Peyer's patch (tissue), 4 donors: ENCODE measurements around the gene HGD. TPM values are rescaled to one million over a fixed set of nuclear protein-coding genes. Genes with fewer than 3 reads are reported as not detected.
"Not testable (repeated sequence)": the region's sequence is repeated elsewhere in the genome, so short reads cannot be mapped to it uniquely, and the experiment has no call there.

Source experiments
- DNase-seq, 3 donors: peaks; one replicate each; pipeline ENCODE4 v3.0.0-alpha.2; 2017 to 2019
- H3K27ac ChIP-seq, 4 donors: fragments of 200-600 bp; sonication (generic); one replicate each; pipeline ENCODE4 v1.5.1; 2016 to 2019
- H3K27me3 ChIP-seq, 2 donors: fragments of 200-600 bp; sonication (generic); one replicate each; pipeline ENCODE4 v1.5.1; 2019
- H3K36me3 ChIP-seq, 3 donors: fragments of 200-600 bp; sonication (generic); one replicate each; pipeline ENCODE4 v1.5.1; 2016 to 2019
- H3K4me1 ChIP-seq, 4 donors: fragments of 200-600 bp; sonication (generic); one replicate each; pipeline ENCODE4 v1.5.1; 2016 to 2019
- H3K4me3 ChIP-seq, 4 donors: fragments of 200-600 bp; sonication (generic); 1 replicate in 3 of 4; 2 replicates in 1 of 4; pipeline ENCODE4 v1.5.1; 2016 to 2019; ENCODE audit warnings: mild to moderate bottlenecking in 1 of 4
- H3K9me3 ChIP-seq, 4 donors: fragments of 200-600 bp; sonication (generic); one replicate each; pipeline ENCODE4 v1.5.1; 2016 to 2019; ENCODE audit warnings: mild to moderate bottlenecking in 1 of 4
- POLR2A ChIP-seq, 2 donors: fragments of 450-650 bp; IDR thresholded peaks; one replicate each; pipeline ENCODE4 v1.5.1; 2017; ENCODE audit warnings: antibody characterized with exemption in 2 of 2, mild to moderate bottlenecking in 2 of 2, moderate library complexity in 2 of 2
- total RNA-seq, 4 donors: library from RNA; depleted of rRNA; stranded (reverse); fragments of >200 nt; gene quantifications; one replicate each; pipeline ENCODE4 v1.1.0, GENCODE V29; 2016
- TF ChIP-seq, protein P1 (sequence below), 6 experiments: fragments of 450-650 bp in 4 of 6; fragments of 200-600 bp in 2 of 6; sonication (generic) in 1 of 6; IDR thresholded peaks; one replicate each; pipeline ENCODE4 v1.5.1; 2017 to 2019; ENCODE audit warnings: antibody characterized with exemption in 6 of 6, mild to moderate bottlenecking in 3 of 6, moderate library complexity in 1 of 6

HGD gene
- total RNA-seq, 4 donors from 2014 or later = 14.9 to 140 (median 99.8) TPM

GRCh38 chr3:120625159-120625586 lies 56.9 kb downstream of the HGD start:
- peaks cover 0 to 5% (median 0%) of the 10 kb centered on the region in 3 donors for H3K36me3 ChIP-seq
- H3K27me3 ChIP-seq = no peaks in the 10 kb centered on the region
- H3K27ac ChIP-seq = no peak overlapping the region
- H3K9me3 ChIP-seq = peaks cover 0 to 11% (median 5%) of the 10 kb centered on the region in 4 donors
- H3K4me3 ChIP-seq = no peak overlapping the region
- no peak for DNase-seq
- TF ChIP-seq, protein P1, sequence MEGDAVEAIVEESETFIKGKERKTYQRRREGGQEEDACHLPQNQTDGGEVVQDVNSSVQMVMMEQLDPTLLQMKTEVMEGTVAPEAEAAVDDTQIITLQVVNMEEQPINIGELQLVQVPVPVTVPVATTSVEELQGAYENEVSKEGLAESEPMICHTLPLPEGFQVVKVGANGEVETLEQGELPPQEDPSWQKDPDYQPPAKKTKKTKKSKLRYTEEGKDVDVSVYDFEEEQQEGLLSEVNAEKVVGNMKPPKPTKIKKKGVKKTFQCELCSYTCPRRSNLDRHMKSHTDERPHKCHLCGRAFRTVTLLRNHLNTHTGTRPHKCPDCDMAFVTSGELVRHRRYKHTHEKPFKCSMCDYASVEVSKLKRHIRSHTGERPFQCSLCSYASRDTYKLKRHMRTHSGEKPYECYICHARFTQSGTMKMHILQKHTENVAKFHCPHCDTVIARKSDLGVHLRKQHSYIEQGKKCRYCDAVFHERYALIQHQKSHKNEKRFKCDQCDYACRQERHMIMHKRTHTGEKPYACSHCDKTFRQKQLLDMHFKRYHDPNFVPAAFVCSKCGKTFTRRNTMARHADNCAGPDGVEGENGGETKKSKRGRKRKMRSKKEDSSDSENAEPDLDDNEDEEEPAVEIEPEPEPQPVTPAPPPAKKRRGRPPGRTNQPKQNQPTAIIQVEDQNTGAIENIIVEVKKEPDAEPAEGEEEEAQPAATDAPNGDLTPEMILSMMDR (IDR thresholded peaks at IDR 0.05) = no peak
- TF ChIP-seq POLR2A (IDR thresholded peaks at IDR 0.05) = no peak
- no peaks in the 10 kb centered on the region for H3K4me1 ChIP-seq

GRCh38 chr3:120623727-120624093 lies 58.3 kb downstream of the HGD start:
- TF ChIP-seq, protein P1 (IDR thresholded peaks at IDR 0.05) = no peak
- no peak for TF ChIP-seq POLR2A (IDR thresholded peaks at IDR 0.05)

DNA sequence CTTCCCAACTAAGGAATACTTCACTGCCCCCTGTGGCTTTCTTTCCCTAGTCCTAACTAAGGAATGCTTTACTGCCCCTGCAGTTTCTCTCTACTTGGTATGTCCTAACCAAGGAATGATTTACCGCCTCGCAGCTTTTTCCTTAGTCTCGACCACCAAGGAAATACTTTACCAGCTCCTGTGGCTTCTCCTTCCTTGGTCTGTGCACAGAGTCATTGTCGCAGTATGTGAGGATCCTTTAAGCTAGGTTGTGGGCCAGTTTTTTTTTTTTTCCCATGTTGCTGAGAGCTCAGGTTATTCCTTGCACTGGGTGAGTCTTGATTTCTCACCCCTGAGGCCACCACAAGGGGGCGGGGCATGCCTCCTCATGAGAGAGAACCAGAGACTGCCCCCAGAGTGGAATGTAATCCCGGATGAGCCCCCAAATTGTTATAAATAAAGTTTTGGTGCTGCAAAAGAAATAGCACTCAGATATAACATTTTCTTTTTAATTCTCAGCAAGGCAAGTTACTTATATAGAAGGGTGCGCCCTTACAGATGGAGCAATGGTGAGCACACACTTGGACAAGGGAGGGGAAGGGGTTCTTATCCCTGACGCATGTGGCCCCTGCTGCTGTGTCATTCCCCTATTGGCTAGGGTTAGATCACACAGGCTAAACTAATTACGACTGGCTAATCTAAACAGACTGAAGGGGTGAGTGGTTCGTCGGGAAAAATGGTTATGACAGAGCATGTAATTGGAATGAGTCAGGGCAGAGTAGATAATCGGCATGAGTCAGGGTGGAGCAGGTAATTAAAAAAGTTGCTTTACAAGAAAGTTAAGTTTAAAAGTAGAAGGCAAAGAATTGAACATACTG lies 58.9 kb downstream of the HGD start:
- peaks cover 0 to 11% (median 5%) of the 10 kb centered on the region in 4 donors for H3K9me3 ChIP-seq
- no peak overlapping the region for H3K27ac ChIP-seq
- H3K4me3 ChIP-seq = no peak overlapping the region
- H3K4me1 ChIP-seq = no peaks in the 10 kb centered on the region
- peaks cover 0 to 4% (median 0%) of the 10 kb centered on the region in 3 donors for H3K36me3 ChIP-seq
- DNase-seq = no peak
- H3K27me3 ChIP-seq = no peaks in the 10 kb centered on the region
- TF ChIP-seq, protein P1 (IDR thresholded peaks at IDR 0.05) = no peak
- no peak for TF ChIP-seq POLR2A (IDR thresholded peaks at IDR 0.05)

More at GRCh38 chr3:120623727-120624093, 58.3 kb downstream of the HGD start:
- H3K27ac ChIP-seq = no peak overlapping the region
- no peaks in the 10 kb centered on the region for H3K27me3 ChIP-seq
- H3K36me3 ChIP-seq = peaks cover 0 to 5% (median 0%) of the 10 kb centered on the region in 3 donors
- no peaks in the 10 kb centered on the region for H3K4me1 ChIP-seq
- no peak overlapping the region for H3K4me3 ChIP-seq
- no peak for DNase-seq
- peaks cover 0 to 11% (median 5%) of the 10 kb centered on the region in 4 donors for H3K9me3 ChIP-seq

DNA sequence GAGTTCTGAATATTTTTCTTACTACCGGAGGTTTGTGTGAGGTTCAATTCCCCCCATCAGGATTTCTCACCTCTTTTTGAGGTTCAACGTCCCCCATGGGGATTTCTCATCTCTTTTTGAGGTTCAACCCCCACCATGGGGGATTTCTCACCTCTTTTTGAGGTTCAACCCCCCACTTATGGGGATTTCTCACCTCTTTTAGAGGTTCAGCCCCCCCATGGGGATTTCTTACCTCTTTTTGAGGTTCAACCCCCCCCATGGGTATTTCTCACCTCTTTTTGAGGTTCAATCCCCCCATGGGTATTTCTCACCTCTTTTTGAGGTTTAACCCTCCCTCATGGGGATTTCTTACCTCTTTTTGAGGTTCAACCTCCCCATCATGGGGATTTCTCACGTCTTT lies 59.6 kb downstream of the HGD start:
- no peak overlapping the region for H3K27ac ChIP-seq

GRCh38 chr3:120616745-120617144 lies 65.3 kb downstream of the HGD start:
- not testable (repeated sequence) for DNase-seq, H3K27me3 ChIP-seq, H3K4me1 ChIP-seq, H3K36me3 ChIP-seq, H3K9me3 ChIP-seq, H3K27ac ChIP-seq, H3K4me3 ChIP-seq

More for the DNA sequence above, 59.6 kb downstream of the HGD start:
- H3K36me3 ChIP-seq = no peaks in the 10 kb centered on the region
- H3K9me3 ChIP-seq = peaks cover 0 to 11% (median 5%) of the 10 kb centered on the region in 4 donors
- no peaks in the 10 kb centered on the region for H3K4me1 ChIP-seq
- DNase-seq = no peak
- H3K4me3 ChIP-seq = no peak overlapping the region
- no peaks in the 10 kb centered on the region for H3K27me3 ChIP-seq
- TF ChIP-seq, protein P1 (IDR thresholded peaks at IDR 0.05) = no peak
- no peak for TF ChIP-seq POLR2A (IDR thresholded peaks at IDR 0.05)

DNA sequence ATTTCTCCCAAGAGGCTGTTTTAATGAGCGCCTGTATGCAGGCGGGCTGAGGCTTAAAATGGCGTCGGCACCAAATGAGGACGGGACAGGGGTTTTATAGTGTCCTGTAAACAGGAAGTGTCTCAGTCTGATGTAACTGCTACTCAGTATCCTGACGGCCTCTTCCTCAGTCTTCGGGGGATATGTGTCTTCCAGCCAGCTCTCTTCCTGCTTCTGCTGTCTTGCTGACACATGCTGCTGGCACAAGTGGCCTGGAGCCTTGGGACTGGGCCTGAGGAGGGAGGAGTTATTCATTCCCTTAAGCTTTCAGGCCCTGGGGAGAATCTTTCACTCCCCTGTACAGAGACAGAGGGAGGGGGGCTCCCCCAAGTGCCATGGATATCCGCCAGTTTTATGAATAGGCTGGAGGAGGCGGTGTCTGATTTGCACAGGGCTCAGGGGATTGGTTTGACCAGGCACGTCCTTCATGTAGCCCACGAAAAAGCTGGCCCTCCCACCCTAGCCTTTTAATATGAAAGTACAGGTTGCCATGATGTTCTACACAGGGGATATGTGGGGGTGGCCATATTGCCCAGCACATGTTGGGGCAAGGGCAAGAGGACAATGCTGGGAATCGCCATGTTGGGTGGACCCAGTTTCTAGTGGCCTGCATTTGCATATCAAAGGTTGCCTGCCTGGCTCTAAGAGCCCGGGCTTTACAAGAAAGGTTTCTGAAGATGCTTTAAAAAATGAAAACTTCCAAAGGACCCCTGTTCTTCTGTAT lies 66.0 kb downstream of the HGD start:
- no peak overlapping the region for H3K4me3 ChIP-seq
- no peaks in the 10 kb centered on the region for H3K4me1 ChIP-seq
- H3K27me3 ChIP-seq = no peaks in the 10 kb centered on the region
- H3K27ac ChIP-seq = no peak overlapping the region
- DNase-seq = no peak
- no peaks in the 10 kb centered on the region for H3K36me3 ChIP-seq
- no peaks in the 10 kb centered on the region for H3K9me3 ChIP-seq
- TF ChIP-seq, protein P1 (IDR thresholded peaks at IDR 0.05) = no peak
- TF ChIP-seq POLR2A (IDR thresholded peaks at IDR 0.05) = no peak
